Caco-2 (cell line): ENCODE data around the gene TMEM31. TPM values are rescaled to one million over a fixed set of nuclear protein-coding genes. Genes with fewer than 3 reads are reported as not detected.

Source experiments
- BruUV-seq: library from RNA; stranded (reverse); fragments of 400-500 nt; replicated peaks from 2 replicates; lab custom pipeline; 2021; lab: Mats Ljungman, UMichigan
- CTCF ChIA-PET: fragments of 300-600 bp; sonication (Branson Sonifier 250); formaldehyde crosslinking; loops from one replicate; lab custom pipeline; 2022; ENCODE audit warnings: antibody characterized with exemption; lab: Charles Lee
- POLR2A ChIA-PET: fragments of 300-600 bp; sonication (Branson Sonifier 250); formaldehyde crosslinking; loops from one replicate; lab custom pipeline; 2022; ENCODE audit warnings: antibody characterized with exemption; lab: Charles Lee
- DNase-seq, 2 experiments: peaks; one replicate each; pipeline versions ENCODE4 v3.0.0 to v3.0.0-alpha.2; 2020 to 2022
- H3K27me3 ChIP-seq: replicated peaks from 2 replicates; pipeline ENCODE4 v1.6.0; 2011; ENCODE audit warnings: low read length; ENCODE audit not compliant: control insufficient read depth, insufficient read depth
- H3K36me3 ChIP-seq: 2 replicates; pipeline ENCODE4 v1.5.1; 2011; ENCODE audit warnings: low read length; ENCODE audit not compliant: control insufficient read depth, insufficient read depth
- H3K4me1 ChIP-seq: fragments of 250-450 bp; sonication (Bioruptor Pico); 2 replicates; pipeline ENCODE4 v1.5.1; 2020; ENCODE audit warnings: mild to moderate bottlenecking
- H3K4me3 ChIP-seq: 2 replicates; pipeline ENCODE4 v1.5.1; 2011; ENCODE audit warnings: low read depth, mild to moderate bottlenecking, control low read depth, low read length
- H3K9me3 ChIP-seq: fragments of 250-450 bp; sonication (Bioruptor Pico); 2 replicates; pipeline ENCODE4 v1.5.1; 2020; ENCODE audit warnings: mild to moderate bottlenecking, moderate library complexity
- H3K27ac Mint-ChIP-seq: one replicate; pipeline ENCODE4 v1.8.0; 2022; ENCODE audit warnings: mixed read lengths; ENCODE audit not compliant: unreplicated experiment
- H3K27me3 Mint-ChIP-seq: one replicate; pipeline ENCODE4 v1.8.0; 2022; ENCODE audit warnings: mixed read lengths; ENCODE audit not compliant: insufficient read depth, unreplicated experiment
- H3K36me3 Mint-ChIP-seq: one replicate; pipeline ENCODE4 v1.8.0; 2022; ENCODE audit warnings: mild to moderate bottlenecking, mixed read lengths; ENCODE audit not compliant: insufficient read depth, unreplicated experiment
- H3K4me1 Mint-ChIP-seq: one replicate; pipeline ENCODE4 v1.8.0; 2022; ENCODE audit warnings: low read depth, mixed read lengths; ENCODE audit not compliant: unreplicated experiment
- H3K4me3 Mint-ChIP-seq: one replicate; pipeline ENCODE4 v1.8.0; 2022; ENCODE audit warnings: mild to moderate bottlenecking, moderate library complexity, mixed read lengths; ENCODE audit not compliant: unreplicated experiment
- H3K9me3 Mint-ChIP-seq: one replicate; pipeline ENCODE4 v1.8.0; 2022; ENCODE audit warnings: mixed read lengths; ENCODE audit not compliant: unreplicated experiment
- intact Hi-C: fragments of 100-400 bp; cut with micrococcal nuclease; formaldehyde crosslinking; loops from one replicate; pipeline ENCODE4 v1.10.0; 2022; ENCODE audit not compliant: unreplicated experiment
- total RNA-seq: library from RNA; stranded (reverse); gene quantifications from 2 replicates; pipeline ENCODE4 v1.2.3, GENCODE V29; 2022
- TF ChIP-seq, protein P1 (sequence below), 2 experiments: fragments of 200-600 bp in 1 of 2; IDR thresholded peaks; 1 replicate in 1 of 2; 2 replicates in 1 of 2; pipeline versions ENCODE4 v1.5.1 to v1.8.0; 2011 to 2022; ENCODE audit warnings: antibody characterized with exemption in 1 of 2, control low read depth in 1 of 2, inconsistent platforms in 1 of 2, low read depth in 1 of 2, low read length in 1 of 2, mild to moderate bottlenecking in 1 of 2, moderate library complexity in 1 of 2; ENCODE audit not compliant: insufficient read depth in 1 of 2, severe bottlenecking in 1 of 2, unreplicated experiment in 1 of 2

TMEM31 gene
- total RNA-seq, 1 experiment from 2014 or later: not detected

DNA sequence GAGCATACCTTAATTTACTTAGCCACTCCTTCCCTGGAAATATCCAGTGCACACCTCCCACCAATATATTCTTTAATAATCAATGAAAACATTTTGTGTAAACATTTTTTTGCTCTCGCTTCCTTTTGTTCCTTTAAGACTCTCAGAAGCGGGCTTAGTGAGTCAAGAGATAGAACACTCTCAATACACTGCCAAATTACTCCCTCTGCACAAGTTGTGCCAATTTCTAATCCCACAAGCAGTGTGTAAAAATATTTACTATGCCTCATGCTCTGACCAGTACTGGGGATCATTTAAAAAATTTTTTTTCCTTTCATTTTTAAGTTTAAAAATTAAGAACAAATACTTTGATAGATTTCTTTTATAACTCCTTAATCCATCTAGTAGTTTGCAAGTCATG lies 29.3 kb upstream of the TMEM31 start:
- Mint-ChIP-seq H3K4me3 (no peak overlapping the region), H3K9me3 (no peaks in the 10 kb centered on the region), H3K36me3 (peaks cover 82% of the 10 kb centered on the region), H3K4me1 (peaks cover 10% of the 10 kb centered on the region), H3K27ac (no peak overlapping the region), H3K27me3 (no peaks in the 10 kb centered on the region)
- Histone ChIP-seq H3K27me3 (no peaks in the 10 kb centered on the region), H3K36me3 (peaks cover 1% of the 10 kb centered on the region), H3K4me1 (no peaks in the 10 kb centered on the region), H3K4me3 (no peak overlapping the region), H3K9me3 (no peaks in the 10 kb centered on the region)
- ChIA-PET POLR2A (no interaction called here), CTCF (no interaction called here)
- TF ChIP-seq, protein P1, sequence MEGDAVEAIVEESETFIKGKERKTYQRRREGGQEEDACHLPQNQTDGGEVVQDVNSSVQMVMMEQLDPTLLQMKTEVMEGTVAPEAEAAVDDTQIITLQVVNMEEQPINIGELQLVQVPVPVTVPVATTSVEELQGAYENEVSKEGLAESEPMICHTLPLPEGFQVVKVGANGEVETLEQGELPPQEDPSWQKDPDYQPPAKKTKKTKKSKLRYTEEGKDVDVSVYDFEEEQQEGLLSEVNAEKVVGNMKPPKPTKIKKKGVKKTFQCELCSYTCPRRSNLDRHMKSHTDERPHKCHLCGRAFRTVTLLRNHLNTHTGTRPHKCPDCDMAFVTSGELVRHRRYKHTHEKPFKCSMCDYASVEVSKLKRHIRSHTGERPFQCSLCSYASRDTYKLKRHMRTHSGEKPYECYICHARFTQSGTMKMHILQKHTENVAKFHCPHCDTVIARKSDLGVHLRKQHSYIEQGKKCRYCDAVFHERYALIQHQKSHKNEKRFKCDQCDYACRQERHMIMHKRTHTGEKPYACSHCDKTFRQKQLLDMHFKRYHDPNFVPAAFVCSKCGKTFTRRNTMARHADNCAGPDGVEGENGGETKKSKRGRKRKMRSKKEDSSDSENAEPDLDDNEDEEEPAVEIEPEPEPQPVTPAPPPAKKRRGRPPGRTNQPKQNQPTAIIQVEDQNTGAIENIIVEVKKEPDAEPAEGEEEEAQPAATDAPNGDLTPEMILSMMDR (IDR thresholded peaks at IDR 0.05; ENCODE audit: insufficient read depth in 1 of 2, low read depth in 1 of 2, low read length in 1 of 2, severe bottlenecking in 1 of 2, unreplicated experiment in 1 of 2): no peak
- no peak for DNase-seq
- intact Hi-C loops: no loop called here
- no TSS peak for BruUV-seq

- Histone ChIP-seq H3K27me3 (no peaks in the 10 kb centered on the region), H3K9me3 (no peaks in the 10 kb centered on the region), H3K4me3 (peak overlapping the region; percentile 63), H3K36me3 (no peaks in the 10 kb centered on the region; the same call in none of the 2 replicates), H3K4me1 (no peaks in the 10 kb centered on the region)
- no TSS peak for BruUV-seq
- ChIA-PET CTCF (no interaction called here), POLR2A (interaction anchor here (0.6 to 2.7 kb wide), 2 partner anchors 56 to 146 kb away, joined by 5 to 17 read pairs; no protein-coding TSS in a partner anchor)
- Mint-ChIP-seq H3K4me3 (no peak overlapping the region), H3K27me3 (no peaks in the 10 kb centered on the region), H3K9me3 (no peaks in the 10 kb centered on the region), H3K27ac (no peak overlapping the region), H3K36me3 (peaks cover 42% of the 10 kb centered on the region), H3K4me1 (no peaks in the 10 kb centered on the region)
- no peak for DNase-seq
- TF ChIP-seq, protein P1 (IDR thresholded peaks at IDR 0.05; ENCODE audit: insufficient read depth in 1 of 2, low read depth in 1 of 2, low read length in 1 of 2, severe bottlenecking in 1 of 2, unreplicated experiment in 1 of 2): no peak
- intact Hi-C loops: loop anchor here (5.0 kb wide), 2 partner anchors 147 to 232 kb away; partner anchors contain the start of gene RAB9B
Observed at GRCh38 chrX:103685396-103685795, 25.3 kb upstream of the TMEM31 start.

- TSS peak; percentile 71 for BruUV-seq
- no peaks in the 10 kb centered on the region for H3K27me3 Mint-ChIP-seq
- H3K36me3 Mint-ChIP-seq: peaks cover 32% of the 10 kb centered on the region
- intact Hi-C loops: loop anchor here (1.0 to 5.0 kb wide), 5 partner anchors 58 to 231 kb away; partner anchors contain the start of genes RAB9B and TCEAL1
- no peaks in the 10 kb centered on the region; the same call in 1 of the 2 replicates for H3K36me3 ChIP-seq
- POLR2A ChIA-PET: interaction anchor here (0.5 to 2.7 kb wide), 7 partner anchors 8 to 232 kb away, joined by 3 to 17 read pairs (median 9); partner anchors contain the start of genes RAB9B and TCEAL4
- no peaks in the 10 kb centered on the region for H3K9me3 ChIP-seq
- H3K27me3 ChIP-seq: no peaks in the 10 kb centered on the region
- H3K4me3 ChIP-seq: peak within 1 kb of the TSS; percentile 63
- H3K4me1 ChIP-seq: no peaks in the 10 kb centered on the region
- TF ChIP-seq, protein P1 (IDR thresholded peaks at IDR 0.05; ENCODE audit: insufficient read depth in 1 of 2, low read depth in 1 of 2, low read length in 1 of 2, severe bottlenecking in 1 of 2, unreplicated experiment in 1 of 2): no peak
- H3K27ac Mint-ChIP-seq: no peak within 1 kb of the TSS
- no peak within 1 kb of the TSS for H3K4me3 Mint-ChIP-seq
- no peaks in the 10 kb centered on the region for H3K9me3 Mint-ChIP-seq
- H3K4me1 Mint-ChIP-seq: no peaks in the 10 kb centered on the region
- DNase-seq: peak; percentile 91 to 96
- CTCF ChIA-PET: interaction anchor here (0.7 to 0.9 kb wide), 8 partner anchors 10 to 489 kb away, joined by 3 to 6 read pairs (median 4); no protein-coding TSS in a partner anchor
Observed at GRCh38 chrX:103686199-103687072, 24.3 kb upstream of the TMEM31 start, which contains the start of gene MORF4L2. MORF4L2 (minus strand) TSS chrX:103686699; CDS start chrX:103677027, 9,672 bp downstream.
